Omental fat pad (tissue), 4 donors: ENCODE results near the gene AKR1A1. TPM values are rescaled to one million over a fixed set of nuclear protein-coding genes. Genes with fewer than 3 reads are reported as not detected.

Source experiments
- ATAC-seq: fragments of 150-250 bp; one replicate; pipeline ENCODE4 v1.9.1; 2016; ENCODE audit warnings: mild to moderate bottlenecking, moderate library complexity; ENCODE audit not compliant: low FRiP score
- DNase-seq: peaks from one replicate; pipeline ENCODE4 v3.0.0-alpha.2; 2019; ENCODE audit warnings: low spot score
- CTCF ChIP-seq, 3 donors: fragments of 450-650 bp; IDR thresholded peaks; one replicate each; pipeline ENCODE4 v1.5.1; 2016 to 2017; ENCODE audit warnings: antibody characterized with exemption in 3 of 3, mild to moderate bottlenecking in 3 of 3, moderate library complexity in 2 of 3
- total RNA-seq, 4 donors: library from RNA; depleted of rRNA; stranded (reverse); fragments of >200 nt; gene quantifications; one replicate each; pipeline ENCODE4 v1.1.0, GENCODE V29; 2016

Gene AKR1A1
- total RNA-seq, 4 donors from 2014 or later: 76.6 to 114 (median 86.2) TPM

GRCh38 chr1:45563843-45564242, 13.2 kb downstream of the AKR1A1 start:
- DNase-seq (no peak), ATAC-seq (no peak)
- no peak for TF ChIP-seq CTCF (IDR thresholded peaks at IDR 0.05)

GRCh38 chr1:45566722-45567121, 16.1 kb downstream of the AKR1A1 start:
- no peak for TF ChIP-seq CTCF (IDR thresholded peaks at IDR 0.05)
- no peak for ATAC-seq
- DNase-seq: no peak

- no peak for TF ChIP-seq CTCF (IDR thresholded peaks at IDR 0.05)
- DNase-seq: no peak
- no peak for ATAC-seq
Observed at GRCh38 chr1:45567911-45568310, 17.3 kb downstream of the AKR1A1 start.

GRCh38 chr1:45568421-45568820, 17.8 kb downstream of the AKR1A1 start:
- ATAC-seq (no peak), DNase-seq (no peak)
- no peak for TF ChIP-seq CTCF (IDR thresholded peaks at IDR 0.05)

GRCh38 chr1:45569571-45569961, 18.9 kb downstream of the AKR1A1 start:
- DNase-seq: no peak
- no peak for TF ChIP-seq CTCF (IDR thresholded peaks at IDR 0.05)
- ATAC-seq: no peak

- peak; percentile 48 for DNase-seq
- peak in 1 of 3 donors; percentile 88 for TF ChIP-seq CTCF (IDR thresholded peaks at IDR 0.05)
- ATAC-seq: peak; percentile 90
Observed at GRCh38 chr1:45569962-45570581, 19.4 kb downstream of the AKR1A1 start.

GRCh38 chr1:45570631-45571030, 20.0 kb downstream of the AKR1A1 start:
- TF ChIP-seq CTCF (IDR thresholded peaks at IDR 0.05): no peak
- ATAC-seq (no peak), DNase-seq (no peak)
